NCI-H345 (cell line): ENCODE measurements around the gene SPTB.
A peak's percentile ranks its signal among the peaks of the same experiment; 100 is the strongest.
"Not testable (repeated sequence)": the region's sequence is repeated elsewhere in the genome, so short reads cannot be mapped to it uniquely, and the experiment has no call there.

ENCODE experiments used
- DNase-seq: peaks from one replicate; lab custom pipeline; 2025; lab: John Stamatoyannopoulos, UW

SPTB gene

DNA sequence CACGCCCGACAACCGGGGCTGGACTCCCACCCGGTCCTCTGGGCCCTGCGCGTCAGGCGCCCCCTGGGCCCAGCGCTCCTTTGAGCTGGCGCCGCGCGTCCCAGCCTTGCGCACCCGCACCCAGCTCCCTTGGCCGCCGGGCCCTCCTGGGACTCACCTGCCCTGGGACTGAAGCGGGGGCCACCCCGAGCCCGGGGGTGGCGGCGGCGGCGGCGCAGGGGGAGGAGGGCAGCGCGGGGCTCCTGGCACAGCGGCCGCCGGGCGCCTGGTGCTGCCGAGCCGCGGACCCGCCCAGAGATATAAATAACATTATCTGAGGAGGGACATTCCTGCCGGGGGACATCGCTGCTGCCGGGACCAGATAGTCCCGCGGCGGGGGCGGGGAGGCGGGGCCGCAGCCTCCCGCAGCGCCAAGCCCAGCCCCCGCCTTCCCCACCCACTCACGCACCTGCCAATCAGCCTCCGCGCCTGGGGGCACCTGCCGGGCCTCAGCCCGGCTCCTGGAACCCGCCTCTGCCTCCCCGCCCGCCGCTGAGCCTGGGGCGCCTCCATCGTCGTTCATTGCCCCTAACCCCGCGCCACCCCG lies at the start of gene SPTB:
SPTB (minus strand) TSS at position 273 of the 586 bp plus-strand sequence. CDS start 56,813 bp downstream, outside the sequence.
- DNase-seq = peak; percentile 92

DNA sequence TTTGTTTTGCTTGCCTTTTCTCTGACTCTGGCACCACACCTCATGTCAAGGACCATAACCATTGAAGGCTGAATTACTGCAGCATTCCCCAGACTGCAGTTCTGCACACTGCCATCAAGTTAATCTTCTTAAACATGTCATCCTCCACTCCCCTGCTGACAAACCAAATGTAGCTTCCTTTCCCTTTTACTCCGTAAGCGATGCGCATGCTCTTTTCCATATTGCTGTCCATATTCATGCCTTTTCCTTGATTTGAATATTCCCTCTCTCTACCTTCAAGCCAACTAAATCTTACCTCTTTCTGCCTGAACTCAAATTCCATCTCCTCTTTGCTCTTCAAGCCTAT lies 49.3 kb upstream of the SPTB start:
- DNase-seq = no peak

DNA sequence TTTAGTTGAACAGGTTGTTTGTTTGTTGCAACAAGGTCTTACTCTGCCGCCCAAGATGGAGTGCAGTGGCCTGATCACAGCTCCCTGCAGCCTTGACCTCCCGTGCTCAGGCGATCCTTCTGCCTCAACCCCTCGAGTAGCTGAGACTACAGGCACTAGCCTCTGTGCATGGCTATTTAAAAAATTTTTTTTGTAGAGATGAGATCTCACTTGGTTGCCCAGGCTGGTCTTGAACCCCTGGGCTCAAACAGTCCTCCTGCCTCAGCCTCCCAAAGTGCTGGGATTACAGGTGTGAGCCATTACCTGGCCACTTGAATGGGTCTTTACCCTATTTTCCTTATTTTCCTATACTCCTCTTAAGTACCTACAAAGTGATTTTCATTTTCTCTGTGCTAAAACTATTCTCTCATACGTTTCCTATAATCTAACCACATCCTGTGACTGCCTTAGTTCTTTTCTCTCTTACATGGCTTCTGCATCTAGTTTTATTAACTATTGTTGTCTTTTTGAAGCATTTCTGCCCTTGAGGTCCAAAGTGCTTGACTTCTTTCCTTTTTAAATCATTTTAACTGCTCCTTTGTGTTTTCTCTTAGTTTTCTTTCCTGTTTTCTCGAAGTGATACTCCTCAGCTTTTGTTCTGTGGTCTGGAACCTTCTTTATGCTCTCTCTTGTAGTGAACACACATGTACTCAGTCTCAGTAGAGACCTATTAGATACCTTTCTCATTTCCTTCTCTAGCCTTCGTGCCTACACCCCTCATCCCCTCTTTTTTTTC lies 48.7 kb upstream of the SPTB start:
- no peak for DNase-seq

DNA sequence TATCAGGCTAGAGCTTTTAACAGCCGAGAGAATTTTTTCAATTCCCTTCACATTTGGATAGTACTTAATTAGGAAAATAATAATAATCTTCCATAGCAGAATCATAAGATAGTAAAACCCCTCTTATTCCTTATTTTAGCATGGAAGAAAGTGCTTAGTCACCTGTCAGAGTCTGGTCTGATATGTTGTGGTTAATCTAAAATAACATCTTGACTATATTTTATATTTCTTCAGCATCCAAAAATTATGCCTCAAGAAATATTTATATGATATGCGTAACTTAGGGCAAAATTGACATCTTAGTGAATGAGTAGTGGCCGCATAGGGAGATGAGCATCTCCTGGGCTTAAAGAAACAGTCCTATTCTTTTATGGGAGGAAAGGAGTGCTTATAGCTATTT lies 47.3 kb upstream of the SPTB start:
- no peak for DNase-seq

- DNase-seq = no peak
These were observed 46.8 kb upstream of the SPTB start for GRCh38 chr14:64926398-64926995.

GRCh38 chr14:64923015-64923414 lies 43.3 kb upstream of the SPTB start:
- no peak for DNase-seq

- DNase-seq = no peak
These were observed 40.8 kb upstream of the SPTB start for GRCh38 chr14:64920465-64920864.

DNA sequence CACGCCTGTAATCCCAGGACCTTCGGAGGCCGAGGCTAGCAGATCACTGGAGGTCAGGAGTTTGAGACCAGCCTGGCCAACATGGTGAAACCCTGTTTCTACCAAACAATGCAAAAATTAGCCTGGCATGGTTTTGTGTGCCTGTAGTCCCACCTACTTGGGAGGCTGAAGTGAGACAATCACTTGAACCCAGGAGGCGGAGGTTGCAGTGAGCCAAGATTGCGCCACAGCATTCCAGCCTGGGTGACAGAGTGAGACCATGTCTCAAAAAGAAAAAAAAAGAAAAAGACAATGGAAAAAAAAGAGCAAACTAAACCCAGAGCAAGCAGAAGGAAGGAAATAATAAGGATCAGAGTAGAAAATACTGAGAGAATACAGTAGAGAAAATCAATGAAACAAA lies 39.9 kb upstream of the SPTB start:
- no peak for DNase-seq

DNA sequence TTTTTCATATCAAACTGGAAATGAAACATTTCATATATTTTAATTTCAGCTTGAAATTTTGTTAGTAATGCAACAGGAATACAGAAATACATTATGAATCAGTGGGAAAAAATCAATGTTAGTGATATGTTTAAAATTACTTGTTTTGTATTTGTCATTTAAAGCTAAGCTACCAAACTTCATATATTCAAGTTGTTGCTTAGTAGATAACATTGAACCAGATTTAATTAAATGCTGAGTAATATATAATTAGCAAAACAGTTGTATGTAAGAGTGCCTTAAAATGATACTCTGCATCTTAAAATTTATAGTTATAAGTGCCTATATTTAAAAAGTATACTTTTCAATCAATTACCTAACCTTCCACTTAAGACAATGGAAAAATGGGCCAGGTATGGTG lies 39.5 kb upstream of the SPTB start:
- DNase-seq = no peak

- no peak for DNase-seq
These were observed 38.5 kb upstream of the SPTB start for GRCh38 chr14:64918216-64918615.

DNA sequence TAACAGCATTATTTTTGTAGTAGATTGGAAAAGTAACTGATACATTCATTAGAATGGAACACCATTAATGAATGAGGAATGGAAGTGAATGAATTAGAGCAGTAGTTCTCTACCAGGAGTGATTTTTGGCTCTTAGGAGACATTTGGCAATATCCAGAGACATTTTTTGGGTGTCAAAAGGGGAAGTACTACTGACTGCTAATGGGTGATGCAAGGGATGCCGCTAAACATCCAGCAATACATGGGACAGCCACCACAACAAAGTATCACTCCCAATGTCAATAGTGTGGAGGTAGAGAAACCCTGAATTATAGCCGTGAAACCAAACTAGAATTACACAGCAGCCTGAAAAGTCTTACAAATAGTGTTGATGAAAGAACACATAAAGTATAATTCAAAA lies 36.1 kb upstream of the SPTB start:
- no peak for DNase-seq

DNA sequence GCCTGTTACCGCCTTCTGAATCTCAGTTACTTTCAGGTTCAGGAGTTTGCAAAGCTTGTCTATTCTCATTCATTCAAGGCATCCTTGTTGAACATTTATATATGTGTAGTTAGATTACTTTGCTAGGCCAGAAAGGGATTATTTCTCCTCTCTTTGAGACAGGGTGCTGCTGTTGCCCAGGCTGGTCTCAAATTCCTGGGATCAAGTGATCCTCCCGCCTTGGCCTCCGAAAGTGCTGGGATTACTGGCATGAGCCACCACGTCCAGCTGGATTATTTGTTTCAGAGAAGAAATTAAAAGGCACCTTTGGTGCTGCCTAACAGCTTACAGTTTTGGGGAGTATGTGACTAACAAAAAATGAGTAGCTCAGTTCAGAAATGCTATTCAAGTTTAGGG lies 35.3 kb upstream of the SPTB start:
- no peak for DNase-seq

DNA sequence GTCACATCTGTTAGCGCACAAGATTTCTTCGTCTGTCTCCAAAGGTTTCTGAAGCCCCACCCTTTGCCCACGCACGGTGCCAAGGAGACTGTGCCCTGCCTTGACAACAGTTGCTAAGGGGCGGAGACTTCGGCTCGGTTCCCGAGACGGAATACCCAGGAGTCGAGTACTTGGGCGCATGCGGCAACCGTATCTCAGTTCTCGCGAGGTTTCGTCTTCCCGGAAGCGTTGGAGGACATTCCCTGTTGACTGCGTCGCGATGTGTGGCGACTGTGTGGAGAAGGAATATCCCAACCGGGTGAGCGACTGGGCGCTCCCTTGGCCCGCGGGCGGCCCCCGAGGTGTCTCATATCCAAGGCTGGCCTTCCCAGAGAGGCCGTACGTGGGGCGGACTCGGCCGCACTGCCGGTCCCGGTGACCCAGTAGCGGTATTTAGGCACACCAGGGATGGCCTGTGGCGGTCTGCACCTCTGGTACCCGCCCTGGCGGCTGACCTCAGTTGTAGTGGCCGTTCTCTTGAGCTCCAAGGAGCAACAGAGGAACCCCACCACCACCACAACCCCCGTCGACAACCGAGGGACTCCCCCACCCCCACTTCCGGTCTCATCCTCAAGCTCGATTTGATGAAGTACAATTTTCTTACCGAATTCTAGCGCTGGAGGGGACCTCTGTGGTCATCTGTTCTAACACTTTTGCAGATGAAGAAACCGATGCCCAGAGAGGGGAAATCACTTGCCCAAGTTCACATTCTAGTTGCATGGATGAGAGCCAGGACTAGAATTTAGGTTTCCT lies 34.7 kb upstream of the SPTB start, which contains the start of gene CHURC1:
CHURC1 (plus strand) TSS at position 219 of the 792 bp plus-strand sequence; CDS start at position 260, 41 bp downstream.
- DNase-seq = peak; percentile 99

DNA sequence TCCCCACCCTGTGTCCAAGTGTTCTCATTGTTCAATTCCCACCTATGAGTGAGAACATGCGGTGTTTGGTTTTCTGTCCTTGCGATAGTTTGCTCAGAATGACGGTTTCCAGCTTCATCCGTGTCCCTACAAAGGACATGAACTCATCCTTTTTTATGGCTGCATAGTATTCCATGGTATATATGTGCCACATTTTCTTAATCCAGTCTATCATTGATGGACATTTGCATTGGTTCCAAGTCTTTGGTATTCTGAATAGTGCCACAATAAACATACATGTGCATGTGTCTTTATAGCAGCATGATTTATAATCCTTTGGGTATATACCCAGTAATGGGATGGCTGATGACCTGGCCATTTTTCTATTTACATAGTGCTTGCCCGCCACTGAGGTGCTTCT lies 33.8 kb upstream of the SPTB start:
- DNase-seq = not testable (repeated sequence)

GRCh38 chr14:64912261-64912660 lies 32.6 kb upstream of the SPTB start:
- DNase-seq = no peak

DNA sequence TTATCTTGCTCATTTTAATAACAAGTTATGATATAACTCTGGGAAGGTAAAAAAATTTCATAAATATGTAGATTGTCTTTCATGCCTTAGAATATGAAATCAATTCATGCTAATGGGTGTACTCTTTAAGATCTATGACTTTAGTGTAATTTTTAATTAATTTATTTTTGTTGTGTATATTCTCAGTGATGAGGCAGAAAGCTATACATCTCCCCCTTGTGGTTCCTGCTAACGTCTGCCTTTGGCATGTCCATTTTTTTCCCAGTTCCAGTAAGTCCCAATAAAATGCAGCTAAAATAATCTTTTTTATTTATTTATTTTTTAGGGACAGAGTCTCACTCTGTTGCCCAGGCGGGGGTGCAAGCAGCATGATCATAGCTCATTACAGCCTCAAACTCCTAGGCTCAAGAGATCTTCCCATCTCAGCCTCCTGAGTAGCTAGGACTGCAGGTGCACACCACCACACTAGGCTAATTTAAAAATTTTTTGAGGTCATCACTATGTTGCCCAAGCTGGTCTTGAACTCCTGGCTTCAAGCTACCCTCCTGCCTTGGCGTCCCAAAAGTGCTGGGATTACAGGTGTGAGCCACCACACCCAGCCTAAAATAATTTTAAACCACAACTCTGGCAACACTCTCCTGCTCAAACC lies 31.3 kb upstream of the SPTB start:
- DNase-seq = peak; percentile 15

DNA sequence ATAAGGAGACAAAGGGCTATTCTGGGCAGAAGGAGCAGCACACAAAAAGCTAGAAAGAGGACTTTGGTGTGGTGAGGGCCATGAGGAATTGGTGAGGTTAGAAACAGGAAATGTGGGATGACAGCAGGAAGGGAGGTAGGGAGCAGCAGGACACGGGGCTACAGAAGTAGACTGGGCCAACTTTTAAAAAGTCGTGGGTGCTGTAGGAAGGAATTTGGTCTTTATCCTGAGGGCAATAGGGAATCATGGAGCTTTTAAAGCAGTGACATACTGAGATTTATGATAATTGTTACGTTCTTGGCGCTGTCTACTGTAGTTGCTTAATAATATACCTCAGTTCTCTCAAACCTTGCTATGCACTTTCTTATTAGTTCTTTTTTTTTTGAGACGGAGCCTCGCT lies 26.3 kb upstream of the SPTB start:
- no peak for DNase-seq

DNA sequence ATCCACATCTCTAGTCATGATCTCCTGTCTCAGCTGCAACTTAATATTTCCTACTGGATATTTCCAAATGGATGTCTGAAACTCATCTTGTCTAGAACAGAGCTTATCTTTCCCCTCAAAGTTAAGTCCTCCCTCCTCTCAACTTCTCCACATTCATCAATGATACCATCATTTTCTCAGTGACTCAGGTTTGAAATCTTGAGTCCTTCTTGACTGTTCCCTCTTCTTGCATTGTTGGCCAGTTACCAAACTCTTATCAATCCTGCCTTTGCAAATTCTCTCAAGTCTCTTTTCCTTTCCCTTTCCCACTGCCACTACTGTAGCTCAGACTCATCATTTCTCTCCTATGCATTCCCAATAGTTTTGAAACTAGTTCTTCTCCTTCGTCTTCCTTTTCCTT lies 20.3 kb upstream of the SPTB start:
- no peak for DNase-seq

DNA sequence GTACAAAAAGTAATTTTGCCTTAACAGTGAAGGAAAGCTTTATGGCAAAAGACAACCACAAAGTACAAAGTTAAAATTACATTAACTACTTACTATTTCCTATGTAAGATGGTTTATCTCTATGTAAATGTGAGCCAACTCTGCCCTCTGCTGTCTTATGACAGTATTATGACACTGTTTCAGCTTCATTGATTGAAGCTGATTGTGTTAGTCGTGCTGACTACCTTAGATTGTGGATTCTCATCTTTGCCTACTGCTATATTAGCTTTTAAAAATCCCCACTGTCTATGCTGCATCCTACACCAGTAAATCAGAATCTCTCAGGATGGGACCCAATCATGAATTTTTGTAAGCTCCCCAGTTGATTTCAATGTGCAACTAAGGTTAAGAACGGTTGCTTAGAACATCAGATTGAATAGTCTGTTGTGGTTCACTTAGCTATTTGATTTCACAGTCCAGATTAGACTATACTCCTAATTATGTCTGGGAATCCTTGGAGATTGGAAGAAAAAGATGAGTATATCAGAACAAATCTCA lies 12.2 kb upstream of the SPTB start:
- peak; percentile 64 for DNase-seq

- no peak for DNase-seq
These were observed 11.6 kb upstream of the SPTB start for GRCh38 chr14:64891173-64891838.

DNA sequence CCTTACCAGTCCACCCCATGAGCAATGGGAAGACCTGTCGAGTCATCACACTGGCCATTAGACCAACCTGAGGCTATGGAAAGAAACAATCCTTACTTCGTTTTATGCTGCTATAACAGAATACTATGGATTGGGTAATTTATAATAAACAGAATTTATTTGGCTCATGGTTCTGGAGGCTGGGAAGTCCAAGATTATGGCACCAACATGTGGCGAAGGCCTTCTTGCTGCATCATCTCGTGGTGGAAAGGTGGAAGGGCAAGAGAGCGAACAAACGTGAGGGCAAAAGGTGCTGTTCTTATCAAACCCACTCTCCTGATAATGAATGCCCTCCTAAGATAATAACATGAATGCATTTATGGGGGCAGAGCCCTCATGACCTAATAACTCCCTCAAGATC lies 9.6 kb upstream of the SPTB start:
- no peak for DNase-seq
